ENCODE data around the gene SLC12A6.

GRCh38 chr15:34358367-34358766 lies 20.8 kb upstream of the SLC12A6 start:
- TF ChIP-seq CTCF (IDR thresholded peaks at IDR 0.05) (no peak), POLR2A (IDR thresholded peaks at IDR 0.05) (no peak)
